GM06990 (cell line): Measurements from ENCODE around the gene GAPDH.
A peak's percentile ranks its signal among the peaks of the same experiment; 100 is the strongest.
"Not testable (repeated sequence)": the region's sequence is repeated elsewhere in the genome, so short reads cannot be mapped to it uniquely, and the experiment has no call there.

ENCODE experiments used
- DNase-seq: peaks from one replicate; pipeline ENCODE4 v3.0.0-alpha.2; 2011; ENCODE audit not compliant: insufficient read length; ENCODE audit errors: extremely low read depth
- H3K27me3 ChIP-seq: replicated peaks from 2 replicates; pipeline ENCODE4 v1.6.0; 2011; ENCODE audit warnings: low read length; ENCODE audit not compliant: control insufficient read depth, insufficient read depth
- H3K36me3 ChIP-seq: 2 replicates; pipeline ENCODE4 v1.5.1; 2011; ENCODE audit warnings: low read length; ENCODE audit not compliant: control insufficient read depth, insufficient read depth
- H3K4me3 ChIP-seq: replicated peaks from 2 replicates; pipeline ENCODE4 v1.5.1; 2011; ENCODE audit warnings: low read depth, mild to moderate bottlenecking, control low read depth, low read length
- CTCF ChIP-seq: IDR thresholded peaks from 2 replicates; pipeline ENCODE4 v1.5.1; 2011; ENCODE audit warnings: low read length, control low read depth, mild to moderate bottlenecking, inconsistent platforms; ENCODE audit not compliant: insufficient read depth, poor library complexity, severe bottlenecking

Gene GAPDH

GRCh38 chr12:6535697-6535946 lies 1.3 kb downstream of the GAPDH start:
- Histone ChIP-seq H3K36me3 (peaks cover 37% of the 10 kb centered on the region), H3K4me3 (peak overlapping the region; percentile 97), H3K27me3 (no peaks in the 10 kb centered on the region)
- DNase-seq, result no peak
- TF ChIP-seq CTCF, result no peak

- Histone ChIP-seq H3K27me3 (no peaks in the 10 kb centered on the region), H3K4me3 (peak overlapping the region; percentile 97), H3K36me3 (peaks cover 34% of the 10 kb centered on the region)
- DNase-seq, result no peak
- TF ChIP-seq CTCF, result no peak
These were observed 1.9 kb downstream of the GAPDH start for GRCh38 chr12:6535960-6536847.

GRCh38 chr12:6536894-6537579 lies 2.7 kb downstream of the GAPDH start:
- DNase-seq, result no peak
- H3K27me3 ChIP-seq, result no peaks in the 10 kb centered on the region
- peaks cover 41% of the 10 kb centered on the region for H3K36me3 ChIP-seq
- TF ChIP-seq CTCF, result no peak
- H3K4me3 ChIP-seq, result peak overlapping the region; percentile 97

- TF ChIP-seq CTCF, result peak; percentile 82
- peak; percentile 53 for DNase-seq
- Histone ChIP-seq H3K36me3 (peaks cover 39% of the 10 kb centered on the region), H3K4me3 (peak overlapping the region; percentile 97)
- not testable (repeated sequence) for H3K27me3 ChIP-seq
These were observed 3.5 kb downstream of the GAPDH start for GRCh38 chr12:6537580-6538419.

- Histone ChIP-seq H3K4me3 (no peak overlapping the region), H3K27me3 (no peaks in the 10 kb centered on the region), H3K36me3 (peaks cover 39% of the 10 kb centered on the region)
- TF ChIP-seq CTCF, result no peak
- peak; percentile 57 for DNase-seq
These were observed 4.3 kb downstream of the GAPDH start for GRCh38 chr12:6538420-6539313.
